ENCODE measurements around the gene DPT. TPM values are rescaled to one million over a fixed set of nuclear protein-coding genes. Genes with fewer than 3 reads are reported as not detected.

Gene DPT
- total RNA-seq, 1 donor from 2014 or later: 1.1 TPM

- no peaks in the 10 kb centered on the region for H3K36me3 Mint-ChIP-seq
- no peaks in the 10 kb centered on the region for H3K9me3 Mint-ChIP-seq
- no peaks in the 10 kb centered on the region for H3K4me1 Mint-ChIP-seq
- H3K4me3 Mint-ChIP-seq: no peak overlapping the region
- DNase-seq (ENCODE audit: low spot score in 2 of 2, unreplicated experiment in 2 of 2): no peak
- TF ChIP-seq CTCF (IDR thresholded peaks at IDR 0.05; ENCODE audit: unreplicated experiment): no peak
- no peak overlapping the region for H3K27ac Mint-ChIP-seq
- no peaks in the 10 kb centered on the region for H3K27me3 Mint-ChIP-seq (ENCODE audit: low read depth)
Measured at GRCh38 chr1:168719306-168720111, 9.5 kb downstream of the DPT start.

- TF ChIP-seq CTCF (IDR thresholded peaks at IDR 0.05; ENCODE audit: unreplicated experiment): no peak
- DNase-seq (ENCODE audit: low spot score in 2 of 2, unreplicated experiment in 2 of 2): no peak
- Mint-ChIP-seq H3K4me3 (no peak overlapping the region), H3K27me3 (ENCODE audit: low read depth) (no peaks in the 10 kb centered on the region), H3K9me3 (no peaks in the 10 kb centered on the region), H3K4me1 (no peaks in the 10 kb centered on the region), H3K36me3 (no peaks in the 10 kb centered on the region), H3K27ac (no peak overlapping the region)
Measured at GRCh38 chr1:168717906-168718891, 10.8 kb downstream of the DPT start.

- Mint-ChIP-seq H3K27ac (no peak overlapping the region), H3K4me1 (peaks cover 7% of the 10 kb centered on the region), H3K36me3 (no peaks in the 10 kb centered on the region), H3K9me3 (no peaks in the 10 kb centered on the region), H3K27me3 (ENCODE audit: low read depth) (no peaks in the 10 kb centered on the region), H3K4me3 (no peak overlapping the region)
- no peak for TF ChIP-seq CTCF (IDR thresholded peaks at IDR 0.05; ENCODE audit: unreplicated experiment)
- no peak for DNase-seq (ENCODE audit: low spot score in 2 of 2, unreplicated experiment in 2 of 2)
Measured at GRCh38 chr1:168714012-168714411, 15.0 kb downstream of the DPT start.

- peaks cover 12% of the 10 kb centered on the region for H3K4me1 Mint-ChIP-seq
- no peaks in the 10 kb centered on the region for H3K9me3 Mint-ChIP-seq
- no peaks in the 10 kb centered on the region for H3K36me3 Mint-ChIP-seq
- H3K27me3 Mint-ChIP-seq (ENCODE audit: low read depth): peaks cover 2% of the 10 kb centered on the region
- no peak overlapping the region for H3K4me3 Mint-ChIP-seq
- no peak for TF ChIP-seq CTCF (IDR thresholded peaks at IDR 0.05; ENCODE audit: unreplicated experiment)
- DNase-seq (ENCODE audit: low spot score in 2 of 2, unreplicated experiment in 2 of 2): no peak
- no peak overlapping the region for H3K27ac Mint-ChIP-seq
Measured at GRCh38 chr1:168709405-168710363, 19.3 kb downstream of the DPT start.

All from mesothelial cell of epicardium (in vitro differentiated cells).